ENCODE data around the gene HERC3. TPM values are rescaled to one million over a fixed set of nuclear protein-coding genes. Genes with fewer than 3 reads are reported as not detected.
A peak's percentile ranks its signal among the peaks of the same experiment; 100 is the strongest.

HERC3 gene
- total and polyA plus RNA-seq, 2 of the 13 experiments (the other 11 are each of a cell fraction or from before 2014, with no cell fraction given) = 3.8 to 6.2 TPM

GRCh38 chr4:88756149-88756548, 163.9 kb downstream of the HERC3 start:
- no peak overlapping the region for H3K4me3 ChIP-seq (replicated peaks in 1 of 3; ENCODE audit: insufficient read depth in 1 of 3, low read depth in 2 of 3, low read length in 3 of 3)
- no peaks in the 10 kb centered on the region for H3K9me3 ChIP-seq (ENCODE audit: low read length)
- ChIA-PET CTCF (ENCODE audit: low intra/inter-chr PET ratio, low total read pairs) (no interaction called here), POLR2A (no interaction called here)
- FAIRE-seq = no peak
- intact Hi-C loops (cut with micrococcal nuclease; ENCODE audit: unreplicated experiment) = no loop called here
- no peak overlapping the region for H2AFZ ChIP-seq (ENCODE audit: low read length)
- no peak for ATAC-seq
- BruUV-seq (replicated peaks) = no TSS peak
- 97% methylated on average over 5 of the region's 5 CpGs for WGBS (ENCODE audit: low lambda C conversion rate)
- H3K27me3 ChIP-seq (ENCODE audit: control insufficient read depth in 1 of 2, insufficient read depth in 2 of 2, low read length in 2 of 2) = no peaks in the 10 kb centered on the region
- peak overlapping the region; percentile 34; the same call in 1 of the 2 replicates for H3K4me2 ChIP-seq (ENCODE audit: low read depth, low read length)
- no peak overlapping the region for H3K9ac ChIP-seq (ENCODE audit: insufficient read depth, low read depth, low read length)
- H3K79me2 ChIP-seq (ENCODE audit: insufficient read depth, low read length) = no peaks in the 10 kb centered on the region
- no peaks in the 10 kb centered on the region for H4K20me1 ChIP-seq (ENCODE audit: insufficient read depth, low read length)
- TF ChIP-seq ZNF275 (CRISPR knock-in tag; IDR thresholded peaks at IDR 0.05; ENCODE audit: borderline replicate concordance) = no peak
- TF ChIP-seq CEBPB (IDR thresholded peaks at IDR 0.05; ENCODE audit: borderline replicate concordance, low read depth, low read length) = 0 out of 2 replicates have a peak, but pooled peaks have one; percentile 5
- no peak for TF ChIP-seq MXD4 (CRISPR knock-in tag; IDR thresholded peaks at IDR 0.05)
- no peak overlapping the region for H3K27ac ChIP-seq (ENCODE audit: extremely low read length, insufficient read depth, low read length)
- no peak for DNase-seq (ENCODE audit: low spot score)
- H3K36me3 ChIP-seq (replicated peaks in 1 of 2; ENCODE audit: control insufficient read depth in 1 of 2, insufficient read depth in 2 of 2, low read length in 2 of 2) = peaks cover 2 to 10% of the 10 kb centered on the region in 2 experiments; a peak in 4 of 5 replicates
- in situ Hi-C loops (cut with HindIII; ENCODE audit: extremely low pct_ligation_motif_present, low pct_unique_long_range_greater_than_20kb) = loop anchor here (5.0 kb wide), 1 partner anchor 51 kb away; no protein-coding TSS in a partner anchor
- H3K4me1 ChIP-seq (ENCODE audit: insufficient read depth, low read length) = peaks cover 94% of the 10 kb centered on the region

- H4K20me1 ChIP-seq (ENCODE audit: insufficient read depth, low read length) = no peaks in the 10 kb centered on the region
- no peak for DNase-seq (ENCODE audit: low spot score)
- no peak overlapping the region for H3K27ac ChIP-seq (ENCODE audit: extremely low read length, insufficient read depth, low read length)
- H3K9ac ChIP-seq (ENCODE audit: insufficient read depth, low read depth, low read length) = no peak overlapping the region
- in situ Hi-C loops (cut with HindIII; ENCODE audit: extremely low pct_ligation_motif_present, low pct_unique_long_range_greater_than_20kb) = loop anchor here (5.0 kb wide), 1 partner anchor 50 kb away; no protein-coding TSS in a partner anchor
- 0 out of 2 replicates have a peak overlapping the region, but pooled peaks have one; percentile 64 for H3K4me2 ChIP-seq (ENCODE audit: low read depth, low read length)
- no peak for FAIRE-seq
- no peaks in the 10 kb centered on the region for H3K79me2 ChIP-seq (ENCODE audit: insufficient read depth, low read length)
- peaks cover 100% of the 10 kb centered on the region for H3K4me1 ChIP-seq (ENCODE audit: insufficient read depth, low read length)
- no peak for ATAC-seq
- H3K4me3 ChIP-seq (replicated peaks in 1 of 3; ENCODE audit: insufficient read depth in 1 of 3, low read depth in 2 of 3, low read length in 3 of 3) = peak overlapping the region in 1 of 3 experiments; percentile 14; a peak in 1 of 6 replicates
- H2AFZ ChIP-seq (ENCODE audit: low read length) = no peak overlapping the region
- no peaks in the 10 kb centered on the region for H3K27me3 ChIP-seq (ENCODE audit: control insufficient read depth in 1 of 2, insufficient read depth in 2 of 2, low read length in 2 of 2)
- intact Hi-C loops (cut with micrococcal nuclease; ENCODE audit: unreplicated experiment) = no loop called here
- BruUV-seq (replicated peaks) = no TSS peak
- H3K9me3 ChIP-seq (ENCODE audit: low read length) = no peaks in the 10 kb centered on the region
- CTCF ChIA-PET (ENCODE audit: low intra/inter-chr PET ratio, low total read pairs) = no interaction called here
- POLR2A ChIA-PET = interaction anchor here (1.2 kb wide), 1 partner anchor 53 kb away, joined by 3 read pairs; no protein-coding TSS in a partner anchor
- H3K36me3 ChIP-seq (replicated peaks in 1 of 2; ENCODE audit: control insufficient read depth in 1 of 2, insufficient read depth in 2 of 2, low read length in 2 of 2) = peaks cover under 1 to 6% of the 10 kb centered on the region in 2 experiments; a peak in 4 of 5 replicates
- TF ChIP-seq POLR2G (IDR thresholded peaks at IDR 0.05; ENCODE audit: low read depth, low read length) (no peak), ZBTB46 (CRISPR knock-in tag; IDR thresholded peaks at IDR 0.05; ENCODE audit: borderline replicate concordance) (no peak), NR2F1 (CRISPR knock-in tag; IDR thresholded peaks at IDR 0.05) (no peak), ZFP62 (CRISPR knock-in tag; IDR thresholded peaks at IDR 0.05) (no peak), ZNF777 (CRISPR knock-in tag; IDR thresholded peaks at IDR 0.05) (no peak), NBN (conservative IDR thresholded peaks at IDR 0.05) (no peak), MYNN (CRISPR knock-in tag; IDR thresholded peaks at IDR 0.05; ENCODE audit: low read depth) (no peak), KLF15 (CRISPR knock-in tag; IDR thresholded peaks at IDR 0.05; ENCODE audit: borderline replicate concordance) (no peak), ZNF569 (CRISPR knock-in tag; IDR thresholded peaks at IDR 0.05; ENCODE audit: borderline replicate concordance) (no peak), SRSF9 (IDR thresholded peaks at IDR 0.05; ENCODE audit: borderline replicate concordance, insufficient read depth, low read depth, low read length, poor library complexity, severe bottlenecking) (no peak), ZFP36 (IDR thresholded peaks at IDR 0.05; ENCODE audit: borderline replicate concordance, low read depth, low read length, partially characterized antibody) (no peak), NFE2L1 (CRISPR knock-in tag; IDR thresholded peaks at IDR 0.05; ENCODE audit: borderline replicate concordance) (no peak), ZNF576 (CRISPR knock-in tag; IDR thresholded peaks at IDR 0.05) (no peak)
Observed at GRCh38 chr4:88757067-88757466, 164.8 kb downstream of the HERC3 start.
